ENCODE data around the gene ITPK1.

The ITPK1 gene

GRCh38 chr14:93017301-93017797, 98.4 kb downstream of the ITPK1 start:
- Histone ChIP-seq H3K9me3 (ENCODE audit: control insufficient read depth in 5 of 5, low read length in 5 of 5) (no peaks in the 10 kb centered on the region), H3K36me3 (ENCODE audit: control insufficient read depth in 5 of 5, insufficient read depth in 5 of 5, low read length in 5 of 5) (peaks cover 0 to 26% (median 21%) of the 10 kb centered on the region in 5 donors), H3K27ac (ENCODE audit: low read depth, low read length) (peak overlapping the region; percentile 26), H3K4me1 (ENCODE audit: control insufficient read depth in 5 of 5, insufficient read depth in 5 of 5, low read length in 5 of 5) (peaks cover 8 to 63% (median 60%) of the 10 kb centered on the region in 5 donors), H3K9ac (ENCODE audit: low read length in 5 of 5) (no peak overlapping the region), H3K27me3 (ENCODE audit: control insufficient read depth in 5 of 5, insufficient read depth in 4 of 5, low read length in 5 of 5) (no peaks in the 10 kb centered on the region), H3K4me3 (ENCODE audit: low read depth in 1 of 5, low read length in 5 of 5) (no peak overlapping the region)

DNA sequence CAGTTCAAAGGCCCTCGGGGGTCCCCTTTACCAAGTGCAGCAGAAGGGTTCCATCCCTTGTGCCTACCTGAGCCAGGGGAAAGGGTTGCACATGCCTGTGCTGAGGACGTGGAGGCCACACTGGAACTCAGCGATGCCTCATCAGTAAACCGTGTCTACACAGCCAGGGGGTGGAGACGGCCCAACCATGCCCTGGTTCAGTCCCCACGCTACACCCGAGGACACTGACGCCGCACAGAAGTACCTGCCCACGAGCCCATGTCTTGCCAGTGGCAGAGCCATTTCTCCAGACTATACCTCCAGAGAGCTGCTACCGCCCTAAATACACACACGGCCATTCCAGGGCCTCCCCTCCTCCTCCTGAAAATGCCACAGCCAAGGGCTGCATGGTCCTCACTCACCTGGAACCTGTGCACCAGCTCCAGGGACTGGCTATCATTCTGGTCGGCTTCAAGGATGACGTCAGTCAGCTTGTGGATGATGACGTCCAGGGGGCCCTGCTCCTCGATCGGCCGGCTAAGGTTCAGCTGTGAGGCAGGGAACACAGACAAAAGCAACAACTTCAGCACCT, 99.4 kb downstream of the ITPK1 start:
- Histone ChIP-seq H3K27ac (ENCODE audit: low read depth, low read length) (no peak overlapping the region), H3K4me1 (ENCODE audit: control insufficient read depth in 5 of 5, insufficient read depth in 5 of 5, low read length in 5 of 5) (peaks cover 9 to 64% (median 61%) of the 10 kb centered on the region in 5 donors), H3K27me3 (ENCODE audit: control insufficient read depth in 5 of 5, insufficient read depth in 4 of 5, low read length in 5 of 5) (no peaks in the 10 kb centered on the region), H3K36me3 (ENCODE audit: control insufficient read depth in 5 of 5, insufficient read depth in 5 of 5, low read length in 5 of 5) (peaks cover 0 to 26% (median 21%) of the 10 kb centered on the region in 5 donors), H3K4me3 (ENCODE audit: low read depth in 1 of 5, low read length in 5 of 5) (no peak overlapping the region), H3K9me3 (ENCODE audit: control insufficient read depth in 5 of 5, low read length in 5 of 5) (no peaks in the 10 kb centered on the region), H3K9ac (ENCODE audit: low read length in 5 of 5) (no peak overlapping the region)

- Histone ChIP-seq H3K4me1 (ENCODE audit: control insufficient read depth in 5 of 5, insufficient read depth in 5 of 5, low read length in 5 of 5) (peaks cover 10 to 66% (median 64%) of the 10 kb centered on the region in 5 donors), H3K36me3 (ENCODE audit: control insufficient read depth in 5 of 5, insufficient read depth in 5 of 5, low read length in 5 of 5) (peaks cover 0 to 26% (median 21%) of the 10 kb centered on the region in 5 donors), H3K9ac (ENCODE audit: low read length in 5 of 5) (no peak overlapping the region), H3K27me3 (ENCODE audit: control insufficient read depth in 5 of 5, insufficient read depth in 4 of 5, low read length in 5 of 5) (no peaks in the 10 kb centered on the region), H3K4me3 (ENCODE audit: low read depth in 1 of 5, low read length in 5 of 5) (no peak overlapping the region), H3K9me3 (ENCODE audit: control insufficient read depth in 5 of 5, low read length in 5 of 5) (no peaks in the 10 kb centered on the region), H3K27ac (ENCODE audit: low read depth, low read length) (no peak overlapping the region)
Observed at GRCh38 chr14:93015505-93015904, 100.2 kb downstream of the ITPK1 start.

DNA sequence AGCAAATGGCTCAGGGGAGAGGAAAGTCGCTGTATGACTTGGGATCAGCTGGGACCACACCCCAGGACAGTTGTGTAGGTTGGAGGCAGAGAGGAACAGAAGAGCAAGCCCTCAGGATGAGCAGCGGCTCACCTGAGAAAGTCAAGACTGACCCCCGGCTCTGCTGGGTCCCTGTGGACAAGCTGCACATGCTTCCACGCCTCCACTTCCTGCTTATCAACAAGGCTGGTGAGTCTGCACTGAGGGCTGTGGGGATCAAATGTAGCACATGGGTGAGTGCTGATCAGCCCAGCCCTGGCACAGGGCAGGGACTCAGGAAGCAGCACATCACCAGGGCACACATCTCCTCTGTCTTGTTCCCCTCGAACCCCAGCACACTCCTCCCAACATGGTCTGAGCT, 100.7 kb downstream of the ITPK1 start:
- Histone ChIP-seq H3K9me3 (ENCODE audit: control insufficient read depth in 5 of 5, low read length in 5 of 5) (no peaks in the 10 kb centered on the region), H3K4me1 (ENCODE audit: control insufficient read depth in 5 of 5, insufficient read depth in 5 of 5, low read length in 5 of 5) (peaks cover 11 to 68% (median 64%) of the 10 kb centered on the region in 5 donors), H3K9ac (ENCODE audit: low read length in 5 of 5) (no peak overlapping the region), H3K27ac (ENCODE audit: low read depth, low read length) (no peak overlapping the region), H3K4me3 (ENCODE audit: low read depth in 1 of 5, low read length in 5 of 5) (no peak overlapping the region), H3K27me3 (ENCODE audit: control insufficient read depth in 5 of 5, insufficient read depth in 4 of 5, low read length in 5 of 5) (no peaks in the 10 kb centered on the region), H3K36me3 (ENCODE audit: control insufficient read depth in 5 of 5, insufficient read depth in 5 of 5, low read length in 5 of 5) (peaks cover 0 to 26% (median 21%) of the 10 kb centered on the region in 5 donors)

DNA sequence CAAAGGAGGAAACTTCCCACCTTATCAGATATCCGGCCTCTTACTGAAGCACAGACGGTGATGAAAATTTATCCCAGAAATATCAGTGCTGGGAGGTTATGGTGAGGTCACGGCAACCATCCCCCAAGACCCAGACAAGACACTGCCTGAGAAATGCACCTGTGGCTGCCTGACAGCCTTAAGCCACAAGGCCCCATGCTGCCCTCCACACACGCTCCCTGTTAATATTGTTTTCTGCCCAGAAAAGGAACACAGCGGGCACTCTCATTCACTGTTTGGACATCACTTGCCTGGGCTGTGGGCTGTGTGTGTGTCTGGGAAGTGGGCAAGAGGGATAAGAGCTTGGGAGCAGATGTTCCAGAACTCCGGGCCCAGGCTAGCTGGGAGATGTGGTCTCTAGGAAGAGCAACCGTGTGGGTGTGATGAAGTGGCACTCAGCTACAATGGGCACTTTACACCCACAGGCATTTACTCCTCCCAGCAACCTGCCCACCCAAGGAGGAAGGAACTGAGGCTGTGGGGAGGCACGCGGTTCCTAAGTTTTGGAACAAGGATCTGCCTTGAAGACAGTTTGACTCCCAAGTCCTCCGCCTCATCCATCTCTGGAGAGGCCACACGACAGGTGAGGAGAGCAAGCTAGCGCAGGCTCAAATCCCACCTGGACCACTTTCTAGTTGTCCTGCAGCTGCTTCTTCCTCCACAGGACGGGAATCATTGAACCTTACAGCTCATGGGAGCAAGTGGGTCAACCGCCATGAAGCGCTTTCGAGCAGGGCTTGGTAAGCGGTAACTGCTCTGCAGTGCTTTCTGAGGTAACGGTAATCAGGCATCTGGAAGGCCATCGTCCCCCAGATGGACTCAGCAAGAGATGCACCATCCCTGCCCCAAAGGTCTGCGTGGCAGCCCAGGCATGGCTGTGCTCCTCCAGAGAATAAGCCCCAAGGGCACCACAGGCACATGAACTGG, 101.4 kb downstream of the ITPK1 start:
- no peak overlapping the region for H3K4me3 ChIP-seq (ENCODE audit: low read depth in 1 of 5, low read length in 5 of 5)
- no peaks in the 10 kb centered on the region for H3K27me3 ChIP-seq (ENCODE audit: control insufficient read depth in 5 of 5, insufficient read depth in 4 of 5, low read length in 5 of 5)
- no peaks in the 10 kb centered on the region for H3K9me3 ChIP-seq (ENCODE audit: control insufficient read depth in 5 of 5, low read length in 5 of 5)
- H3K4me1 ChIP-seq (ENCODE audit: control insufficient read depth in 5 of 5, insufficient read depth in 5 of 5, low read length in 5 of 5): peaks cover 14 to 71% (median 68%) of the 10 kb centered on the region in 5 donors
- no peak overlapping the region for H3K27ac ChIP-seq (ENCODE audit: low read depth, low read length)
- no peak overlapping the region for H3K9ac ChIP-seq (ENCODE audit: low read length in 5 of 5)
- peaks cover 0 to 26% (median 21%) of the 10 kb centered on the region in 5 donors for H3K36me3 ChIP-seq (ENCODE audit: control insufficient read depth in 5 of 5, insufficient read depth in 5 of 5, low read length in 5 of 5)

DNA sequence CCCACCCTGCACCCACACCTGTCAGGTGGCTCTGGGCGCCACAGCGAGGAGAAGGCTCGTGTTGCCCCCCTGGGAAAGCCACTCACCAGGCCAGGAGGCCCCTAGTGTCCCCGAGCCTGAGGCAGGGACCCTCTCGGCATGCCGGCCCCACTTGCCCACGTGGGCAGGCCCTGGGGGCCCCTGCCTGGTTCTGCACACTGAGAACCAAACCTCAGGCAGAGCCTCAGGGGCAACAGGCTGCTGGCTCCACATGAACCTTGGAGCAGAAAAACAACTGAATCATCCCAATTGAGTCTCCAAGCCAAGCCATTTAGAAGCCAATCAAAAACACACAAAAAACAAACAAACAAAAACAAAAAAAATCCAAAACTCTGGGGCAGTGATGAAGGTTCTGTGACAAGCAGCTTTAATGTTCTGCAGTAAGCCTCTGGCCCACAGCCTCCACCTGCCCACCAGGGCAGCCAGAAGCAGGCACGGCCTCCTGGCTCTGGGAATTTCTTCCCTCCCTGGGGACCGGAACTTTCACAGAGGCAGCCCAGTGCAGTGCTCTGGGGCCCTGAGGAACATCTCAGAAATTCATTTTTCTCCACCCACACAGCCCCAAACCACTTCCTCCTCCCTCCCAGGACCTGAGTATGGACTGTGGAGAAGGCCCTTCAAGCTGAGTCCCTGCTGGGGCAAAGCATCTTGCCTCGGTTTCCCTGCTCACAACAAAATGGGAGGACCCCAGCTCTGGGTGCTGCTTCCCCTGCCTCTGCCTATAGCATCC, 102.6 kb downstream of the ITPK1 start:
- peak overlapping the region in 2 of 5 donors; percentile 9 to 56 for H3K9ac ChIP-seq (ENCODE audit: low read length in 5 of 5)
- no peak overlapping the region for H3K4me3 ChIP-seq (ENCODE audit: low read depth in 1 of 5, low read length in 5 of 5)
- H3K9me3 ChIP-seq (ENCODE audit: control insufficient read depth in 5 of 5, low read length in 5 of 5): no peaks in the 10 kb centered on the region
- peak overlapping the region; percentile 41 for H3K27ac ChIP-seq (ENCODE audit: low read depth, low read length)
- no peaks in the 10 kb centered on the region for H3K27me3 ChIP-seq (ENCODE audit: control insufficient read depth in 5 of 5, insufficient read depth in 4 of 5, low read length in 5 of 5)
- peaks cover 0 to 26% (median 21%) of the 10 kb centered on the region in 5 donors for H3K36me3 ChIP-seq (ENCODE audit: control insufficient read depth in 5 of 5, insufficient read depth in 5 of 5, low read length in 5 of 5)
- H3K4me1 ChIP-seq (ENCODE audit: control insufficient read depth in 5 of 5, insufficient read depth in 5 of 5, low read length in 5 of 5): peaks cover 22 to 77% (median 77%) of the 10 kb centered on the region in 5 donors

GRCh38 chr14:93012506-93012905, 103.2 kb downstream of the ITPK1 start:
- no peak overlapping the region for H3K4me3 ChIP-seq (ENCODE audit: low read depth in 1 of 5, low read length in 5 of 5)
- peak overlapping the region; percentile 41 for H3K27ac ChIP-seq (ENCODE audit: low read depth, low read length)
- H3K27me3 ChIP-seq (ENCODE audit: control insufficient read depth in 5 of 5, insufficient read depth in 4 of 5, low read length in 5 of 5): no peaks in the 10 kb centered on the region
- peaks cover 0 to 26% (median 21%) of the 10 kb centered on the region in 5 donors for H3K36me3 ChIP-seq (ENCODE audit: control insufficient read depth in 5 of 5, insufficient read depth in 5 of 5, low read length in 5 of 5)
- peaks cover 29 to 77% (median 77%) of the 10 kb centered on the region in 5 donors for H3K4me1 ChIP-seq (ENCODE audit: control insufficient read depth in 5 of 5, insufficient read depth in 5 of 5, low read length in 5 of 5)
- peak overlapping the region in 1 of 5 donors; percentile 21 for H3K9ac ChIP-seq (ENCODE audit: low read length in 5 of 5)
- H3K9me3 ChIP-seq (ENCODE audit: control insufficient read depth in 5 of 5, low read length in 5 of 5): no peaks in the 10 kb centered on the region

DNA sequence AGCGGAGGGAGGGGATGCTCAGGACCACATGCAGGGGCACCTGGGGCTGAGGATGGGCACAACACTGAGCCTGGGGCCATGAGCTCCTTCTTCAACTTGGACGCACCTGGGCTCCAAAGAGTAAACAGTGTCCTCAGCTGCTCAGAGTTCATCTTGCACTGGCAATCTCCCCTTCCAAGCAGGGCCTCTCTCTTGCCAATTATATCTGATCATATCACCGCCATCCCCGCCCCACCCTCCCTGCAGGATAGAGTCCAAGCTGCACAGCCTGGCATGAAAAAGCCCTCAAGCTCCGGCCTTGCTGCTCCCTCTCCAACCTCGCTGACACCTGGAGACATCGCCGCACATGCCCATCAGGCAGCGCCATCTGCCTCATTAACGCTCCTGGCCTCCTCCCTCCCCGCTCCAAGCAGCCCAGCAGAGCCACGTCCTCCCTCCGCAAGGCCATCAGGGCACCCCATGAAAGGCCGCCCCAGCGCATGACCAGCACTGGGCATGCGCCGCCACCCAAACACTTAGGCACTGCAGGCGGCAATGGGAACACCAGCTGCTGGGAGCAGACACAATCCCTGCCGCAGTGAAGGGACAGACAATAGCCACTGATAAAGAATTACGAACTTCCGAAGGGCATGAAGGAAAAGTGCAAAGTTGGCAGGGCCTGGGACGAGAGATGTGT, 103.9 kb downstream of the ITPK1 start:
- H3K9ac ChIP-seq (ENCODE audit: low read length in 5 of 5): no peak overlapping the region
- H3K9me3 ChIP-seq (ENCODE audit: control insufficient read depth in 5 of 5, low read length in 5 of 5): no peaks in the 10 kb centered on the region
- H3K36me3 ChIP-seq (ENCODE audit: control insufficient read depth in 5 of 5, insufficient read depth in 5 of 5, low read length in 5 of 5): peaks cover 0 to 26% (median 21%) of the 10 kb centered on the region in 5 donors
- H3K4me3 ChIP-seq (ENCODE audit: low read depth in 1 of 5, low read length in 5 of 5): no peak overlapping the region
- peaks cover 33 to 80% (median 76%) of the 10 kb centered on the region in 5 donors for H3K4me1 ChIP-seq (ENCODE audit: control insufficient read depth in 5 of 5, insufficient read depth in 5 of 5, low read length in 5 of 5)
- no peaks in the 10 kb centered on the region for H3K27me3 ChIP-seq (ENCODE audit: control insufficient read depth in 5 of 5, insufficient read depth in 4 of 5, low read length in 5 of 5)
- H3K27ac ChIP-seq (ENCODE audit: low read depth, low read length): peak overlapping the region; percentile 42

GRCh38 chr14:93011141-93011529, 104.6 kb downstream of the ITPK1 start:
- Histone ChIP-seq H3K27ac (ENCODE audit: low read depth, low read length) (peak overlapping the region; percentile 42), H3K36me3 (ENCODE audit: control insufficient read depth in 5 of 5, insufficient read depth in 5 of 5, low read length in 5 of 5) (peaks cover 0 to 21% (median 17%) of the 10 kb centered on the region in 5 donors), H3K4me3 (ENCODE audit: low read depth in 1 of 5, low read length in 5 of 5) (no peak overlapping the region), H3K4me1 (ENCODE audit: control insufficient read depth in 5 of 5, insufficient read depth in 5 of 5, low read length in 5 of 5) (peaks cover 38 to 87% (median 79%) of the 10 kb centered on the region in 5 donors), H3K9me3 (ENCODE audit: control insufficient read depth in 5 of 5, low read length in 5 of 5) (no peaks in the 10 kb centered on the region), H3K9ac (ENCODE audit: low read length in 5 of 5) (peak overlapping the region in 1 of 5 donors; percentile 2), H3K27me3 (ENCODE audit: control insufficient read depth in 5 of 5, insufficient read depth in 4 of 5, low read length in 5 of 5) (no peaks in the 10 kb centered on the region)

Measured in subcutaneous abdominal adipose tissue (tissue), 5 donors.